Vagina (tissue), 2 donors: Measurements from ENCODE around the gene EDRF1.

ENCODE experiments used
- CTCF ChIP-seq, 3 experiments: fragments of 450-650 bp in 2 of 3; fragments of 200-600 bp in 1 of 3; sonication (generic) in 1 of 3; IDR thresholded peaks; one replicate each; pipeline ENCODE4 v1.5.1; 2017 to 2019; ENCODE audit warnings: antibody characterized with exemption in 3 of 3, mild to moderate bottlenecking in 2 of 3, moderate library complexity in 2 of 3
- POLR2A ChIP-seq, 2 donors: fragments of 450-650 bp; IDR thresholded peaks; one replicate each; pipeline ENCODE4 v1.6.1; 2017; ENCODE audit warnings: antibody characterized with exemption in 2 of 2, mild to moderate bottlenecking in 2 of 2, moderate library complexity in 2 of 2

GRCh38 chr10:125812128-125812750 is 92.7 kb downstream of the EDRF1 start:
- TF ChIP-seq CTCF (IDR thresholded peaks at IDR 0.05): no peak
- TF ChIP-seq POLR2A (IDR thresholded peaks at IDR 0.05): no peak
